K562 (cell line): ENCODE data around the gene CYP2E1. TPM values are rescaled to one million over a fixed set of nuclear protein-coding genes. Genes with fewer than 3 reads are reported as not detected.

ENCODE experiments used
- ATAC-seq: fragments of 200-7000 bp; cut with Tn5 transposase; 3 replicates; pipeline ENCODE4 v1.9.1; 2020; ENCODE audit warnings: moderate library complexity
- BruUV-seq: library from RNA; stranded (reverse); fragments of 400-500 nt; replicated peaks from 2 replicates; lab custom pipeline; 2021; lab: Mats Ljungman, UMichigan
- CTCF ChIA-PET: fragments of 300-600 bp; formaldehyde crosslinking; extraction: SDS; loops from one replicate; lab custom pipeline; 2021; ENCODE audit warnings: low intra/inter-chr PET ratio; lab: Yijun Ruan, JAX
- POLR2A ChIA-PET: fragments of 300-600, 350-650 bp; sonication (Branson Sonifier 250); formaldehyde crosslinking; extraction: SDS; loops from one replicate; lab custom pipeline; 2021; ENCODE audit warnings: antibody characterized with exemption, inconsistent platforms; lab: Yijun Ruan, JAX
- DNase-seq, 4 experiments: peaks; one replicate each; pipeline versions ENCODE4 v3.0.0 to v3.0.0-alpha.2; 2011 to 2018; ENCODE audit warnings: low spot score in 3 of 4, mixed read lengths in 3 of 4; ENCODE audit errors: extremely low read depth in 1 of 4
- FAIRE-seq: peaks from 2 replicates; lab custom pipeline; 2011; peaks lifted over from hg19 to GRCh38; lab: Jason Lieb, UNC
- H2AFZ ChIP-seq: 2 replicates; pipeline ENCODE4 v1.6.0; 2011; ENCODE audit warnings: low read depth, low read length, control low read depth, inconsistent platforms
- H3K27ac ChIP-seq: fragments of 200-600 bp; 3 replicates; pipeline ENCODE4 v1.8.0; 2011; ENCODE audit warnings: low read depth, mild to moderate bottlenecking, control low read depth, inconsistent platforms, low read length, moderate library complexity, mixed read lengths; ENCODE audit errors: extremely low read depth
- H3K27me3 ChIP-seq, 2 experiments: fragments of 300-600 bp in 1 of 2; 2 replicates in 1 of 2; 3 replicates in 1 of 2; pipeline versions ENCODE4 v1.6.0 to v1.8.0; 2011; ENCODE audit warnings: inconsistent platforms in 2 of 2, low read length in 2 of 2, mild to moderate bottlenecking in 1 of 2, mixed read lengths in 1 of 2, moderate library complexity in 1 of 2; ENCODE audit not compliant: control insufficient read depth in 2 of 2, insufficient read depth in 2 of 2
- H3K36me3 ChIP-seq: fragments of 300-600 bp; 3 replicates; pipeline ENCODE4 v1.8.0; 2011; ENCODE audit warnings: mild to moderate bottlenecking, low read length, inconsistent platforms; ENCODE audit not compliant: control insufficient read depth, insufficient read depth
- H3K4me1 ChIP-seq, 2 experiments: fragments of 200-600 bp in 1 of 2; replicated peaks in 1 of 2; 2 replicates in 1 of 2; 3 replicates in 1 of 2; pipeline versions ENCODE4 v1.5.1 to v1.8.0; 2011; ENCODE audit warnings: inconsistent platforms in 2 of 2, low read length in 2 of 2, mild to moderate bottlenecking in 1 of 2, mixed read lengths in 1 of 2, moderate library complexity in 1 of 2; ENCODE audit not compliant: control insufficient read depth in 2 of 2, insufficient read depth in 2 of 2
- H3K4me2 ChIP-seq: 2 replicates; pipeline ENCODE4 v1.6.1; 2011; ENCODE audit warnings: low read length, control low read depth, inconsistent platforms, mixed read lengths; ENCODE audit not compliant: insufficient read depth
- H3K4me3 ChIP-seq: fragments of 200-600 bp; sonication (generic), shearing (Covaris generic); 2 replicates; pipeline ENCODE4 v1.5.1; 2016; ENCODE audit warnings: control low read depth, inconsistent platforms
- H3K79me2 ChIP-seq: fragments of 200-600 bp; 3 replicates; pipeline ENCODE4 v1.8.0; 2011; ENCODE audit warnings: low read length, inconsistent platforms; ENCODE audit not compliant: control insufficient read depth, insufficient read depth
- H3K9ac ChIP-seq, 2 experiments: 2 replicates each; pipeline versions ENCODE4 v1.6.0 to v1.6.1; 2011; ENCODE audit warnings: low read depth in 2 of 2, low read length in 2 of 2, control low read depth in 1 of 2, inconsistent platforms in 1 of 2, mild to moderate bottlenecking in 1 of 2, mixed read lengths in 1 of 2; ENCODE audit not compliant: insufficient read depth in 1 of 2
- H3K9me1 ChIP-seq: one replicate; pipeline ENCODE4 v1.6.0; 2011; ENCODE audit warnings: inconsistent platforms, mild to moderate bottlenecking, low read length, moderate library complexity; ENCODE audit not compliant: control insufficient read depth, insufficient read depth
- H3K9me3 ChIP-seq: replicated peaks from 2 replicates; pipeline ENCODE4 v1.5.1; 2011; ENCODE audit warnings: low read depth, low read length, inconsistent platforms; ENCODE audit not compliant: control insufficient read depth, insufficient read depth
- H4K20me1 ChIP-seq: replicated peaks from 2 replicates; pipeline ENCODE4 v1.6.1; 2011; ENCODE audit warnings: low read length, inconsistent platforms, mixed read lengths; ENCODE audit not compliant: control insufficient read depth, insufficient read depth
- E2F3 ChIP-seq: fragments of 250-450 bp; sonication (Bioruptor Pico); IDR thresholded peaks from 2 replicates; pipeline ENCODE4 v1.4.0; 2020; ENCODE audit warnings: mild to moderate bottlenecking
- ETS2 ChIP-seq: IDR thresholded peaks from 2 replicates; pipeline ENCODE4 v1.6.1; 2016; ENCODE audit warnings: borderline replicate concordance, missing genetic modification characterization, mild to moderate bottlenecking, moderate library complexity, missing compliant biosample characterization; ENCODE audit not compliant: poor library complexity, severe bottlenecking
- MCM7 ChIP-seq, 2 experiments: fragments of 450-650 bp; IDR thresholded peaks; 2 replicates each; pipeline ENCODE4 v1.6.1; 2016 to 2018
- NR2C1 ChIP-seq, 2 experiments: fragments of 450-650 bp; IDR thresholded peaks; 2 replicates each; pipeline ENCODE4 v1.6.1; 2017; ENCODE audit warnings: mild to moderate bottlenecking in 2 of 2, antibody characterized with exemption in 1 of 2, inconsistent platforms in 1 of 2, missing compliant biosample characterization in 1 of 2, missing genetic modification characterization in 1 of 2
- NR2C2 ChIP-seq, 2 experiments: fragments of 200-800 bp in 1 of 2; sonication (Bioruptor generic) in 1 of 2; sonication (generic) in 1 of 2; formaldehyde crosslinking in 1 of 2; IDR thresholded peaks; 2 replicates each; pipeline versions ENCODE4 v1.6.1 to v1.8.0; 2016 to 2022; ENCODE audit warnings: mild to moderate bottlenecking in 1 of 2, missing compliant biosample characterization in 1 of 2, missing genetic modification characterization in 1 of 2, missing genetic modification reagents in 1 of 2
- NRF1 ChIP-seq, 2 experiments: fragments of 450-650 bp; IDR thresholded peaks in 1 of 2; conservative IDR thresholded peaks in 1 of 2; 2 replicates each; pipeline ENCODE4 v1.6.1; 2014; ENCODE audit warnings: mild to moderate bottlenecking in 2 of 2
- ZNF121 ChIP-seq: sonication (generic); formaldehyde crosslinking; conservative IDR thresholded peaks from 2 replicates; pipeline ENCODE4 v1.8.0; 2022; ENCODE audit warnings: missing genetic modification reagents
- ZNF3 ChIP-seq: fragments of 250-450 bp; sonication (Bioruptor Pico); IDR thresholded peaks from 2 replicates; pipeline ENCODE4 v1.5.0; 2021; ENCODE audit warnings: mild to moderate bottlenecking, moderate library complexity
- ZNF766 ChIP-seq: fragments of 200-800 bp; sonication (Bioruptor generic); conservative IDR thresholded peaks from 2 replicates; pipeline ENCODE4 v1.6.1; 2016; ENCODE audit warnings: missing genetic modification characterization, missing compliant biosample characterization
- WGBS: fragments of 100-300 bp; shearing (Covaris generic); methylation state at CpG from one replicate; pipeline ENCODE4 v1.1.6; 2016; ENCODE audit warnings: low coverage, mixed read lengths; ENCODE audit not compliant: insufficient coverage; ENCODE audit errors: missing lambda C conversion rate; 5-methylcytosine and 5-hydroxymethylcytosine counted together
- in situ Hi-C: fragments of 300-500 bp; cut with MboI; formaldehyde crosslinking; loops from 4 replicates; pipeline ENCODE4 v1.15.0; 2018; ENCODE audit warnings: inconsistent platforms, mixed read lengths
- intact Hi-C: fragments of 100-400 bp; cut with micrococcal nuclease; formaldehyde crosslinking; loops from 2 replicates; pipeline ENCODE4 v1.14.2; 2022
- polyA plus RNA-seq, 8 experiments: library from polyadenylated mRNA; depleted of rRNA in 4 of 8; stranded (reverse) in 5 of 8; unstranded in 3 of 8; fragments of >200 nt; fragmentation: Nextera tagmentation in 2 of 8; fragmentation: Illumina TruSeq in 1 of 8; extraction: Ambion mirVana in 2 of 8; extraction: Trizol in 1 of 8; gene quantifications; 2 replicates each; pipeline versions ENCODE4 v1.2.1 to v1.2.3, GENCODE V29; 2011 to 2014; ENCODE audit warnings: inconsistent platforms in 1 of 8, missing spikeins in 1 of 8
- total RNA-seq, 7 experiments: library from RNA; depleted of rRNA in 6 of 7; stranded (reverse); fragments of >200 nt in 6 of 7; fragmentation: Illumina TruSeq in 2 of 7; extraction: Trizol in 2 of 7; gene quantifications; 2 replicates each; pipeline versions ENCODE4 v1.2.1 to v1.2.3, GENCODE V29; 2011 to 2021; ENCODE audit warnings: low replicate concordance in 1 of 7
- TF ChIP-seq, protein P1 (sequence below): fragments of 250-450 bp; sonication (Bioruptor Pico); IDR thresholded peaks from 2 replicates; pipeline ENCODE4 v1.9.0; 2021; ENCODE audit warnings: mild to moderate bottlenecking, inconsistent platforms
- TF ChIP-seq, protein P2 (sequence below): fragments of 250-450 bp; sonication (Bioruptor Pico); IDR thresholded peaks from 2 replicates; pipeline ENCODE4 v1.8.0; 2022; ENCODE audit warnings: moderate library complexity, mild to moderate bottlenecking, inconsistent platforms
- TF ChIP-seq, protein P3 (sequence below): fragments of 450-650 bp; IDR thresholded peaks from 2 replicates; pipeline ENCODE4 v1.6.1; 2018; ENCODE audit warnings: mild to moderate bottlenecking, low read depth; ENCODE audit not compliant: partially characterized antibody
- TF ChIP-seq, protein P4 (sequence below), 2 experiments: IDR thresholded peaks; 2 replicates each; pipeline ENCODE4 v1.6.1; 2012; ENCODE audit warnings: improper control_type of control experiment in 2 of 2, low read depth in 2 of 2, low read length in 2 of 2, borderline replicate concordance in 1 of 2

Gene CYP2E1
- total and polyA plus RNA-seq, 9 of the 15 experiments (the other 6 are each of a cell fraction or from before 2014, with no cell fraction given) = 0.07 to 1.6 (median 0.19) TPM; not detected in 2

DNA sequence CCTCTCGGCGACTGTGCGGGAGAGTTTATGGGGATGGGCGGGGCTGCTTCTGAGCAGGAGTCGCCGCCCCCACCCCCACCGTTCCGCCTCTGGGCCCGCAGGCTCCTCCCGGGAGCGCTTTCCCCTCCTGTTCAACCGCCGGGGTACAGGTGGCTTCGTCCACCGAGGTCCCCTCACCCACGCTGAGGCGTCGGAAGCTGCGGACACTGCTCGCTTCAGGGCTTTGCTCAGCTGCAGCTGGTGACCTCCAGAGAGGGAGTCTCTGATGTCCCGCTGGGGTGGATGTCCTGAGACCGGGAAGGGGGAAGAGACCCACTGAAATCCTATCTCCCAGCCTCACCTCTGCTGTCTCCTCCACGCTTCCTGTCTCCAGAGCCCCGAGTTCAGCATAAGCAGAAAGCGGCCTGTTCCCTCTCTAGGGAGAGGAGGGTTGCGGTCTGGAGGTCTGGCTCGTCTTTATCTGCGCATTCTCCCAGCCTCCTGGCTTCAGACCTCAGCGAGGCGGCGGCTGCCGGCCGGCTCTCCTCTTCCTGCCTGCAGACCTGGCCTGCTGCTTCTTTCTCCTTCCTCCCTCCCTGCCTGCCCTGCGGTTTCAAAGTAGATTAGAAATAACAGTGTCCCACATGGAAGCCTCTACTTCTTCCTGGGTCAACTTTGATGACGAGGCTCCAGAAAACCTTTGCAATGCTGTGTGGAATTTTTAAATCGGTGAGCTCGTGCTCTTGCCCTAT, 1.8 kb downstream of the CYP2E1 start:
- Histone ChIP-seq H2AFZ (peak overlapping the region; percentile 33; the same call in 1 of the 2 replicates), H3K27me3 (peaks cover 32 to 81% of the 10 kb centered on the region in 2 experiments), H3K27ac (no peak overlapping the region), H3K4me1 (peaks cover 0 to 19% of the 10 kb centered on the region in 2 experiments; a peak in 2 of 5 replicates), H3K36me3 (no peaks in the 10 kb centered on the region), H3K9me3 (no peaks in the 10 kb centered on the region), H3K79me2 (no peaks in the 10 kb centered on the region), H3K9me1 (no peaks in the 10 kb centered on the region), H3K9ac (peak overlapping the region in 1 of 2 experiments; percentile 28; a peak in 1 of 4 replicates), H3K4me2 (peak overlapping the region; percentile 63), H3K4me3 (no peak overlapping the region), H4K20me1 (no peaks in the 10 kb centered on the region)
- FAIRE-seq (no peak), ATAC-seq (peak; percentile 74), DNase-seq (peak; percentile 26 to 55 (median 40))
- 9% methylated on average over 31 of the region's 37 CpGs for WGBS
- intact Hi-C loops (no loop called here), in situ Hi-C loops (no loop called here)
- POLR2A ChIA-PET = interaction anchor here (0.8 kb wide), 1 partner anchor 27 kb away, joined by 3 read pairs; no protein-coding TSS in a partner anchor
- CTCF ChIA-PET = no interaction called here
- BruUV-seq = no TSS peak
- TF ChIP-seq ZNF3 (CRISPR knock-in tag) = no peak
- TF ChIP-seq ETS2 (tag) = no peak
- no peak for TF ChIP-seq NR2C2 (CRISPR knock-in tag; IDR thresholded peaks at IDR 0.05)
- TF ChIP-seq NR2C2 (tag; IDR thresholded peaks at IDR 0.05) = peak; percentile 35; the same call in 1 of the 2 replicates
- TF ChIP-seq NRF1 (conservative IDR thresholded peaks at IDR 0.05 in 1 of 2, IDR thresholded peaks at IDR 0.05 in 1 of 2) = peak; percentile 15 to 47; a peak in 1 of 4 replicates
- TF ChIP-seq, protein P1, sequence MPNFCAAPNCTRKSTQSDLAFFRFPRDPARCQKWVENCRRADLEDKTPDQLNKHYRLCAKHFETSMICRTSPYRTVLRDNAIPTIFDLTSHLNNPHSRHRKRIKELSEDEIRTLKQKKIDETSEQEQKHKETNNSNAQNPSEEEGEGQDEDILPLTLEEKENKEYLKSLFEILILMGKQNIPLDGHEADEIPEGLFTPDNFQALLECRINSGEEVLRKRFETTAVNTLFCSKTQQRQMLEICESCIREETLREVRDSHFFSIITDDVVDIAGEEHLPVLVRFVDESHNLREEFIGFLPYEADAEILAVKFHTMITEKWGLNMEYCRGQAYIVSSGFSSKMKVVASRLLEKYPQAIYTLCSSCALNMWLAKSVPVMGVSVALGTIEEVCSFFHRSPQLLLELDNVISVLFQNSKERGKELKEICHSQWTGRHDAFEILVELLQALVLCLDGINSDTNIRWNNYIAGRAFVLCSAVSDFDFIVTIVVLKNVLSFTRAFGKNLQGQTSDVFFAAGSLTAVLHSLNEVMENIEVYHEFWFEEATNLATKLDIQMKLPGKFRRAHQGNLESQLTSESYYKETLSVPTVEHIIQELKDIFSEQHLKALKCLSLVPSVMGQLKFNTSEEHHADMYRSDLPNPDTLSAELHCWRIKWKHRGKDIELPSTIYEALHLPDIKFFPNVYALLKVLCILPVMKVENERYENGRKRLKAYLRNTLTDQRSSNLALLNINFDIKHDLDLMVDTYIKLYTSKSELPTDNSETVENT (CRISPR knock-in tag) = no peak
- TF ChIP-seq, protein P2, sequence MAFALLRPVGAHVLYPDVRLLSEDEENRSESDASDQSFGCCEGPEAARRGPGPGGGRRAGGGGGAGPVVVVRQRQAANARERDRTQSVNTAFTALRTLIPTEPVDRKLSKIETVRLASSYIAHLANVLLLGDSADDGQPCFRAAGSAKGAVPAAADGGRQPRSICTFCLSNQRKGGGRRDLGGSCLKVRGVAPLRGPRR = no peak
- TF ChIP-seq, protein P3, sequence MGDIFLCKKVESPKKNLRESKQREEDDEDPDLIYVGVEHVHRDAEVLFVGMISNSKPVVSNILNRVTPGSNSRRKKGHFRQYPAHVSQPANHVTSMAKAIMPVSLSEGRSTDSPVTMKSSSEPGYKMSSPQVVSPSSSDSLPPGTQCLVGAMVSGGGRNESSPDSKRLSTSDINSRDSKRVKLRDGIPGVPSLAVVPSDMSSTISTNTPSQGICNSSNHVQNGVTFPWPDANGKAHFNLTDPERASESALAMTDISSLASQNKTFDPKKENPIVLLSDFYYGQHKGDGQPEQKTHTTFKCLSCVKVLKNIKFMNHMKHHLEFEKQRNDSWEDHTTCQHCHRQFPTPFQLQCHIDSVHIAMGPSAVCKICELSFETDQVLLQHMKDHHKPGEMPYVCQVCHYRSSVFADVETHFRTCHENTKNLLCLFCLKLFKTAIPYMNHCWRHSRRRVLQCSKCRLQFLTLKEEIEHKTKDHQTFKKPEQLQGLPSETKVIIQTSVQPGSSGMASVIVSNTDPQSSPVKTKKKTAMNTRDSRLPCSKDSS = no peak
- no peak for TF ChIP-seq E2F3 (CRISPR knock-in tag)
- no peak for TF ChIP-seq ZNF121 (CRISPR knock-in tag)
- no peak for TF ChIP-seq NR2C1 (IDR thresholded peaks at IDR 0.05)
- peak; percentile 40; the same call in 1 of the 2 replicates for TF ChIP-seq NR2C1 (tag; IDR thresholded peaks at IDR 0.05)
- TF ChIP-seq, protein P4, sequence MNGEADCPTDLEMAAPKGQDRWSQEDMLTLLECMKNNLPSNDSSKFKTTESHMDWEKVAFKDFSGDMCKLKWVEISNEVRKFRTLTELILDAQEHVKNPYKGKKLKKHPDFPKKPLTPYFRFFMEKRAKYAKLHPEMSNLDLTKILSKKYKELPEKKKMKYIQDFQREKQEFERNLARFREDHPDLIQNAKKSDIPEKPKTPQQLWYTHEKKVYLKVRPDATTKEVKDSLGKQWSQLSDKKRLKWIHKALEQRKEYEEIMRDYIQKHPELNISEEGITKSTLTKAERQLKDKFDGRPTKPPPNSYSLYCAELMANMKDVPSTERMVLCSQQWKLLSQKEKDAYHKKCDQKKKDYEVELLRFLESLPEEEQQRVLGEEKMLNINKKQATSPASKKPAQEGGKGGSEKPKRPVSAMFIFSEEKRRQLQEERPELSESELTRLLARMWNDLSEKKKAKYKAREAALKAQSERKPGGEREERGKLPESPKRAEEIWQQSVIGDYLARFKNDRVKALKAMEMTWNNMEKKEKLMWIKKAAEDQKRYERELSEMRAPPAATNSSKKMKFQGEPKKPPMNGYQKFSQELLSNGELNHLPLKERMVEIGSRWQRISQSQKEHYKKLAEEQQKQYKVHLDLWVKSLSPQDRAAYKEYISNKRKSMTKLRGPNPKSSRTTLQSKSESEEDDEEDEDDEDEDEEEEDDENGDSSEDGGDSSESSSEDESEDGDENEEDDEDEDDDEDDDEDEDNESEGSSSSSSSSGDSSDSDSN (IDR thresholded peaks at IDR 0.05; ENCODE audit: borderline replicate concordance in 1 of 2, low read depth in 2 of 2, low read length in 2 of 2) = peak in 1 of 2 experiments; percentile 59; a peak in 1 of 4 replicates
- 0 out of 2 replicates have a peak, but pooled peaks have one; percentile 20 for TF ChIP-seq ZNF766 (CRISPR knock-in tag)
- TF ChIP-seq MCM7 (IDR thresholded peaks at IDR 0.05) = no peak
